Bladder microvascular endothelial cell (primary cell): Measurements from ENCODE around the gene ATP5PB. TPM values are rescaled to one million over a fixed set of nuclear protein-coding genes. Genes with fewer than 3 reads are reported as not detected.

ENCODE experiments used
- total RNA-seq: library from RNA; depleted of rRNA; stranded (reverse); fragments of >200 nt; gene quantifications from 2 replicates; pipeline ENCODE4 v1.2.3, GENCODE V29; 2014

The ATP5PB gene
- 265 and 400 TPM in 2 replicates for total RNA-seq

GRCh38 chr1:111448918-111449702 is at the start of gene ATP5PB, which contains the start of gene WDR77:
Gene ATP5PB (plus strand): TSS chr1:111449464. CDS start chr1:111449542, 78 bp downstream.
Gene WDR77 (minus strand): TSS chr1:111449256. CDS start chr1:111449169, 87 bp downstream.

GRCh38 chr1:111503585-111504060 is 54.4 kb downstream of the ATP5PB start, which contains the start of the genes ADORA3 and TMIGD3:
Gene ADORA3 (minus strand): TSS chr1:111503633. CDS start chr1:111503354, 279 bp downstream.
Gene TMIGD3 (minus strand): TSS chr1:111503633. CDS start chr1:111503354, 279 bp downstream.

Other genes with a start within 250 kb of the ATP5PB start
- gene DENND2D, start 248.8 kb upstream of the ATP5PB start, total RNA-seq = 0.49 and 3.1 TPM in 2 replicates
- not detected in 2 replicates for gene CHI3L2, start 221.8 kb upstream of the ATP5PB start, total RNA-seq
- gene CHIA, start 158.6 kb upstream of the ATP5PB start, total RNA-seq = not detected in 2 replicates
- 0.32 and 0.94 TPM in 2 replicates for gene OVGP1, start 21.7 kb upstream of the ATP5PB start, total RNA-seq
- 24.9 and 49.3 TPM in 2 replicates for gene WDR77, start 208 bp upstream of the ATP5PB start, total RNA-seq
- 0.16 and 0.31 TPM in 2 replicates for gene C1orf162, start 24.5 kb downstream of the ATP5PB start, total RNA-seq
- 0.16 TPM in 1 of 2 replicates, not detected in the other for gene ADORA3, start 54.2 kb downstream of the ATP5PB start, total RNA-seq
- not detected in 2 replicates for gene TMIGD3, start 54.2 kb downstream of the ATP5PB start, total RNA-seq
- gene RAP1A, start 170.3 kb downstream of the ATP5PB start, total RNA-seq = 10.2 and 36.9 TPM in 2 replicates